ENCODE measurements around the gene GALNT10.

Gene GALNT10

DNA sequence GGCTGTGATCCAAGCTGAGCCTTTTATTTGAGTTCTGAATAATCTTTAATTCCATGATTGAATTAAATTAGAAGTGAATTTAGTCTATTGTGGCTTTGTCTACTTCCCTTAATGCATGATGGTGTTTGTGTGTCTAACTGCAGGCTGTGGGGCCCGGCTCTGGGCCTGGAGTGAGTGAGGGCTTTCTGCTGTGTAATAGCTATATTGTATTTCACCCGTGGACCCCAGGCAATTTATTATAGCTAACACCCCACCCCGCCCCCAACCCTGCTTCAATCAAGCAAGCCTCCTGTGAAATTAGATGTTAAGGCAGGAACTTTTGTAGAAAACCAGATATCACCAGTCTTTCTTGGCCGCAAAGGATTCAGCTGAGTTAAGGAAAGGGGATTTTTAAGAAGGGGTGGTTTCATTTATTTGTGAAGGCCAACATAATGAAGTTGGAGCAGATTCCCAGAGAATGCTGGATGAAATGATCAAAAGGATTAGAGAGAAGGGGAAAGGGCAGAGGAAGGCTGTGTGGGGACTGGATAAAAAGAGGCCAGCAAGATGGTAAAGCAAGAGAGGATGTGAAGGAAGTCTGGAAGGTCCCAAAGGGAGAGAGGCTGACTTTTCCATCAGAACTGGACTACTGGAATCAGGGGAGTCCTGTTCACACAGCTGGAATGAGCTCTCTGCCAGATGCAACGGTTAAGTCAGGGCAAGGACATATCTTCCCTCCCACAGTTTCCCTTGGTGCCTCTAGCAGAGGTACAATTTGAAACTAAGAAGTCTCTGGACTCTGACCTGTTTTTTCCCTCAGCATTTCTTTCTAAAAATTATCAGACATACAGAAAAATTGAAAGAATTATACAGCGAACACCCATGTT lies 129.9 kb downstream of the GALNT10 start:
- no peaks in the 10 kb centered on the region for H3K9me3 Mint-ChIP-seq
- no peak for DNase-seq

DNA sequence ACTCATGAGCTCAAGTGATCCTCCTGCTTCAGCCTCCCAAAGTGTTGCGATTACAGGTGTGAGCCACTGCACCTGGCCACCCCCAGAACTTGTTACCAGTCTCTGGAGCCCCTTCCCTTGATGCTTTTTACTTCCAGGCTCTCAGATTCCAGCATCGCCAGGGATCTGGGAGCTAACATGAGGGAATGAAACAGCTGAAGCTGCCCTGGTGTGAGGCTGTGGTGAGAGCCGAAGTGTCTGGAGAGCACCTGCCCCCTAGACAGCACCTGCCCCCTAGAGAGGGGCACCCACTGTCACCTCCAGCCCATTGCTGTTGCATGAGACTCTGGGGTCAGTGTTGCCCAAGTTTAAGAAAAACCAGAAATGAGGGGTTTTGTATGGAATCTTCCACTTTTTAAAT lies 131.0 kb downstream of the GALNT10 start:
- DNase-seq (no peak), ATAC-seq (replicated peaks) (no peak)
- no peak overlapping the region for H3K27ac Mint-ChIP-seq
- H3K4me3 Mint-ChIP-seq: no peak overlapping the region
- H3K9me3 Mint-ChIP-seq: no peaks in the 10 kb centered on the region
- H3K4me1 Mint-ChIP-seq: peaks cover 8 to 12% of the 10 kb centered on the region in 2 donors
- H3K36me3 Mint-ChIP-seq: peaks cover 19 to 26% of the 10 kb centered on the region in 2 donors
- no peaks in the 10 kb centered on the region for H3K27me3 Mint-ChIP-seq

More for the DNA sequence above, 129.9 kb downstream of the GALNT10 start:
- H3K27ac Mint-ChIP-seq: no peak overlapping the region
- no peak for ATAC-seq (replicated peaks)
- H3K36me3 Mint-ChIP-seq: peaks cover 19 to 26% of the 10 kb centered on the region in 2 donors
- H3K4me3 Mint-ChIP-seq: no peak overlapping the region
- H3K4me1 Mint-ChIP-seq: peaks cover 8 to 12% of the 10 kb centered on the region in 2 donors
- H3K27me3 Mint-ChIP-seq: no peaks in the 10 kb centered on the region

GRCh38 chr5:154324033-154324432 lies 133.5 kb downstream of the GALNT10 start:
- Mint-ChIP-seq H3K4me1 (peaks cover 7 to 8% of the 10 kb centered on the region in 2 donors), H3K27me3 (no peaks in the 10 kb centered on the region), H3K9me3 (no peaks in the 10 kb centered on the region), H3K36me3 (peaks cover 9 to 26% of the 10 kb centered on the region in 2 donors), H3K27ac (no peak overlapping the region), H3K4me3 (no peak overlapping the region)
- ATAC-seq (replicated peaks) (peak; percentile 39 to 56), DNase-seq (no peak)

DNA sequence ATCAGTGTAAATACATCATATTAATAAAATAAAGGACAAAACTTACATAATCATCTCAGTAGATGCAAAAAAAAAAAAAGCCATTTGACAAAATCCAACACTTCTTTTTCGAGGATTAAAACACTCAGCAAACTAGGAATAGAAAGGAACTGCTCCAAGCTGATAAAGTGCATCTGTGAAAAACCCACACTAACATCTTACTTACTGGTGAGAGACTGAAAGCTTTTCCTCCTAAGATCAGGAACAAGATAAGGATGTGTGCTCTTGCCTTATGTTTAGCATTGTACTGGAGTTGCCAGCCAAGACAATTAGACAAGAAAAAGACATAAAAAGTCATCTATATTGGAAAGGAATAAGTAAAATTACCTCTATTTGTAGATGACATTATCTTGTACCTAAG lies 135.0 kb downstream of the GALNT10 start:
- no peaks in the 10 kb centered on the region for H3K27me3 Mint-ChIP-seq

GRCh38 chr5:154329062-154329461 lies 138.5 kb downstream of the GALNT10 start:
- Mint-ChIP-seq H3K36me3 (peaks cover 20 to 43% of the 10 kb centered on the region in 2 donors), H3K4me3 (no peak overlapping the region), H3K27me3 (no peaks in the 10 kb centered on the region), H3K4me1 (peaks cover under 1 to 3% of the 10 kb centered on the region in 2 donors), H3K27ac (no peak overlapping the region), H3K9me3 (no peaks in the 10 kb centered on the region)
- DNase-seq (no peak), ATAC-seq (replicated peaks) (no peak)

More for the DNA sequence above, 135.0 kb downstream of the GALNT10 start:
- Mint-ChIP-seq H3K4me3 (no peak overlapping the region), H3K36me3 (peaks cover 14 to 39% of the 10 kb centered on the region in 2 donors), H3K27ac (no peak overlapping the region), H3K9me3 (no peaks in the 10 kb centered on the region), H3K4me1 (peaks cover 6 to 7% of the 10 kb centered on the region in 2 donors)
- DNase-seq (no peak), ATAC-seq (replicated peaks) (no peak)

GRCh38 chr5:154329519-154330040 lies 139.0 kb downstream of the GALNT10 start:
- Mint-ChIP-seq H3K36me3 (peaks cover 17 to 41% of the 10 kb centered on the region in 2 donors), H3K27ac (no peak overlapping the region), H3K4me1 (peaks cover 0 to 3% of the 10 kb centered on the region in 2 donors), H3K4me3 (no peak overlapping the region), H3K27me3 (no peaks in the 10 kb centered on the region), H3K9me3 (no peaks in the 10 kb centered on the region)
- ATAC-seq (replicated peaks) (no peak), DNase-seq (no peak)

- ATAC-seq (replicated peaks) (no peak), DNase-seq (no peak)
- H3K4me3 Mint-ChIP-seq: no peak overlapping the region
- no peaks in the 10 kb centered on the region for H3K27me3 Mint-ChIP-seq
- H3K9me3 Mint-ChIP-seq: no peaks in the 10 kb centered on the region
- no peak overlapping the region for H3K27ac Mint-ChIP-seq
- peaks cover 18 to 45% of the 10 kb centered on the region in 2 donors for H3K36me3 Mint-ChIP-seq
- peaks cover 0 to 3% of the 10 kb centered on the region in 2 donors for H3K4me1 Mint-ChIP-seq
Observed at GRCh38 chr5:154330097-154330667, 139.6 kb downstream of the GALNT10 start.

- ATAC-seq (replicated peaks) (no peak), DNase-seq (no peak)
- Mint-ChIP-seq H3K36me3 (peaks cover 19 to 51% of the 10 kb centered on the region in 2 donors), H3K27ac (no peak overlapping the region), H3K4me3 (no peak overlapping the region), H3K27me3 (no peaks in the 10 kb centered on the region), H3K9me3 (no peaks in the 10 kb centered on the region), H3K4me1 (peaks cover 0 to 3% of the 10 kb centered on the region in 2 donors)
Observed at GRCh38 chr5:154331232-154331631, 140.7 kb downstream of the GALNT10 start.

- no peak overlapping the region for H3K4me3 Mint-ChIP-seq
- H3K4me1 Mint-ChIP-seq: peaks cover 0 to 3% of the 10 kb centered on the region in 2 donors
- no peak for ATAC-seq (replicated peaks)
- DNase-seq: no peak
- H3K27ac Mint-ChIP-seq: no peak overlapping the region
- H3K27me3 Mint-ChIP-seq: no peaks in the 10 kb centered on the region
- H3K36me3 Mint-ChIP-seq: peaks cover 19 to 51% of the 10 kb centered on the region in 2 donors
- H3K9me3 Mint-ChIP-seq: no peaks in the 10 kb centered on the region
Observed at GRCh38 chr5:154331924-154332323, 141.4 kb downstream of the GALNT10 start.

- DNase-seq (no peak), ATAC-seq (replicated peaks) (no peak)
- Mint-ChIP-seq H3K27me3 (no peaks in the 10 kb centered on the region), H3K36me3 (peaks cover 21 to 54% of the 10 kb centered on the region in 2 donors), H3K27ac (no peak overlapping the region), H3K9me3 (no peaks in the 10 kb centered on the region), H3K4me3 (no peak overlapping the region), H3K4me1 (peaks cover 0 to 3% of the 10 kb centered on the region in 2 donors)
Observed at GRCh38 chr5:154332451-154332850, 141.9 kb downstream of the GALNT10 start.

DNA sequence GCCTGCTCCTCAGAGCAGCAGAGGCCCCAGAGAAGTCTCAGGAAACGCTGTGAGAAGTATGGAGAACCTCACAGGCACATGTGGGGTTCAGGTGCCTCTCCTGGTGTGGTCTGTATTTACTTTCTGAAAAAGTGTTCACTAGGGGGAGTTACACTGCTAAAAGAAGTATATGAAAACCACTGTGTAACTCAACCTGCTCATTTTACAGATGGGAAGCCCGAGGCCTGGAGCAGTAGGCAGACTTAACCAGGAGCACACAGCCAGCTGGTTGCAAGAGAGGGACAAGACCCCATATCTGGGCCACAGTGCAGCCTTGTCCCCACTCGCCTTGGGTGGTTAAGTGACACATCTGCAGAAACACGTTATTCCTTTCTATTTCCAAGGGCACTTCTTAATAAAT lies 142.5 kb downstream of the GALNT10 start:
- no peak overlapping the region for H3K4me3 Mint-ChIP-seq
- H3K27ac Mint-ChIP-seq: no peak overlapping the region
- no peak for ATAC-seq (replicated peaks)
- no peaks in the 10 kb centered on the region for H3K9me3 Mint-ChIP-seq
- no peaks in the 10 kb centered on the region for H3K27me3 Mint-ChIP-seq
- H3K36me3 Mint-ChIP-seq: peaks cover 26 to 57% of the 10 kb centered on the region in 2 donors
- peaks cover 0 to 3% of the 10 kb centered on the region in 2 donors for H3K4me1 Mint-ChIP-seq
- no peak for DNase-seq

- peaks cover 0 to 3% of the 10 kb centered on the region in 2 donors for H3K4me1 Mint-ChIP-seq
- H3K27ac Mint-ChIP-seq: no peak overlapping the region
- H3K9me3 Mint-ChIP-seq: no peaks in the 10 kb centered on the region
- H3K27me3 Mint-ChIP-seq: no peaks in the 10 kb centered on the region
- DNase-seq (no peak), ATAC-seq (replicated peaks) (no peak)
- peaks cover 31 to 63% of the 10 kb centered on the region in 2 donors for H3K36me3 Mint-ChIP-seq
- H3K4me3 Mint-ChIP-seq: no peak overlapping the region
Observed at GRCh38 chr5:154334406-154335064, 144.0 kb downstream of the GALNT10 start.

GRCh38 chr5:154335065-154335448 lies 144.5 kb downstream of the GALNT10 start:
- H3K4me3 Mint-ChIP-seq: no peak overlapping the region
- no peak for ATAC-seq (replicated peaks)
- H3K27me3 Mint-ChIP-seq: no peaks in the 10 kb centered on the region
- peaks cover 29 to 57% of the 10 kb centered on the region in 2 donors for H3K36me3 Mint-ChIP-seq
- no peak for DNase-seq
- H3K27ac Mint-ChIP-seq: no peak overlapping the region
- H3K9me3 Mint-ChIP-seq: no peaks in the 10 kb centered on the region
- peaks cover 0 to 3% of the 10 kb centered on the region in 2 donors for H3K4me1 Mint-ChIP-seq

DNA sequence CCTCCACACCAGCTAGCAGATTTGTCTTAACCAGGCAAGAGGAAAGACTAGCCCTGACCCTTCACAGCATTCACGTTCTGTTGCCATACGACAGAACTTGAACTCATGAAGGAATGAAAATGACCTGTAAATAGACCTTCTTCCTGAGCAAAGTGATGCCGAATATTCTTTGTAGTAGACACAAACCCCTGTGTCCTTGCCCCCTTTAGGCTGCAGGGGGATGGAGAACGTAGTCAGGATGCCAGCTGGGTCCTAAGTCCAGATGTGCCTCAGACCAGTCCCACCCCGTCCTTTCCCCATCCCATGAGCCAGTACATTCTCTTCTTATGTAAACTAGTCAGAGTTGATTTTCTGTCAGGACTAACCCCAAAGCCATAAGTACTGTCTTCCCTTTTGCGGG lies 151.1 kb downstream of the GALNT10 start:
- H3K4me1 Mint-ChIP-seq: peaks cover 8 to 14% of the 10 kb centered on the region in 2 donors
- H3K27ac Mint-ChIP-seq: no peak overlapping the region
- H3K36me3 Mint-ChIP-seq: peaks cover 16 to 27% of the 10 kb centered on the region in 2 donors
- no peak for DNase-seq
- ATAC-seq (replicated peaks): no peak
- H3K4me3 Mint-ChIP-seq: no peak overlapping the region
- H3K9me3 Mint-ChIP-seq: no peaks in the 10 kb centered on the region
- no peaks in the 10 kb centered on the region for H3K27me3 Mint-ChIP-seq

Measured in stimulated activated naive B cell treated with anti-CD40 and anti-IgM and Interleukin-4, amounts not matched to agents 10 μg/mL and 1 μg/mL and 100 μg/mL, for 72 hours (primary cell).